COLO829 (cell line): Measurements from ENCODE around the gene DIP2C.
"Not testable (repeated sequence)": the region's sequence is repeated elsewhere in the genome, so short reads cannot be mapped to it uniquely, and the experiment has no call there.

Experiments used
- DNase-seq: peaks from one replicate; pipeline ENCODE4 v3.0.0; 2012; ENCODE audit warnings: low spot score

DIP2C gene

DNA sequence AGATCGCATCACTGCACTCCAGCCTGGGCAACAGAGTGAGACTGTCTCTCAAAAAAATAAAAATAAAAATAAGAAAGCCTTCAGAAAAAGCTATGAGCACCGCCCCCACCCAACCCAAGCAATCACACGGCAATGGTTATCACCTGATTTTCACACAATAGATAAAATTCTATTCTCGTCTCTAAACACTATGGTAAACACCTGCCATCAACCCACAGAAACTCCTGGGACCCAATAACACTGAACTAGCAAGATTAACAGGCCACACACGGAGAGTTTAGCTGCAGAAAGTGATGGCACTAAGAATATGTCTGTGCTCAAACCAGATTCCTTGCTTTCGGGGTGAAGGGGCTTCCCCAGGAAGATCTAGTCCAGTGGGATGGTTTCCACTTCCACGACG lies 173.8 kb downstream of the DIP2C start:
- DNase-seq = no peak

DNA sequence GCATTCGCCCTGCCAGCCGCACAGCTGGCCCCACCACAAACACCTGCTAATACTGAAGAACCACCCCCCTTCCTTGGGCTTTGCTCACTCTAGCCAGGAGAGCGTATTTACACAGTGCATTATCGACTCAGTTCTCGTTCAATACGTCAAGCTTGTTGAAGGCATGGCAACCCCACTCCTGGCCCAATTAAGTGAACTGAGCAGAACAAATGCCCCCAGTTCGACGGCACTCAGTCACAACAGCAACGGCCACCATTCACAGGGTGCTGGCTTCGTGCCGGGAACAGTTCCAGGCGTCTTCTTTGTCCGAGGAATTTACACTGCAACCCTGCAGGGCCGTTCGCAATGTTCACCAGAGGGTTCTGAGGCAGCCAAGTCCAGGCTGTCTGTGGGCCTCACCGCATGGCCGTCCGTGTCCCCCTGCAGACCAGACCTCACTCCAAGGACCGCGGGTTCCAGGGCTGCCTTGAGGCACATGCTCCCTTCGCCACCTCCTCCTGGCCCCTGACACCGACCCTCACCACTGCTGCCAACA lies 175.3 kb downstream of the DIP2C start:
- no peak for DNase-seq

DNA sequence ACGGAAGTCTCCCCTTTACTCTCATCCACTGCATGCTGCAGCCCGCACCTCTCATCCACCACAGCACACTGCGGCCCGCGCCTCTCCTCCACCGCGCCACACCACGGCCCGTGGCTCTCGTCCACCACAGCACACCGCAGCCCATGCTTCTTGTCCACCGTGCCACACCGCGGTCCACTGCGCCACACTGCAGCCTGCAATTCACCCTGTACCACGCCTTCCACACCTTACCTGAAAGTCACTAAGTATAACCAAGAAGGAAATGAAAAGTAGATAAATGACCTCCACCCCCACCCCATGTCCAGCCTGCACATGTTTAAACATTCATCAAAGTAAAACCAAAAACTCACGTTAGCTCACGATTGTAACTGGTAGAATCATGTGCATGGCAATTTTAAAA lies 176.1 kb downstream of the DIP2C start:
- DNase-seq = no peak

DNA sequence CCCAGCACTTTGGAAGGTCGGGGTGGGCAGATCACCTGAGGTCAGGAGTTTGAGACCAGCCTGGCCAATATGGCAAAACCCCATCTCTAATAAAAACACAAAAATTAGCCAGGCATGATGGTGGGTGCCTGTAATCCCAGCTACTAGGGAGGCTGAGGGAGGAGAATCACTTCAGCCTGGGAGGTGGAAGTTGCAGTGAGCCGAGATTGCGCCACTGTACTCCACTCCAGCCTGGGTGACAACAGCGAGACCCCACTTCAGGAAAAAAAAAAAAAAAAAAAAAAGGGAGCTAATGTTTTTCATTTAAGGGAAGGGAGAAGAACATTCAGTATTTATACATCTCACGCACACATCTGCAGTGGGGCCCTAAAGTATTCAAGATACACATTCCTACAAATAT lies 176.8 kb downstream of the DIP2C start:
- DNase-seq = not testable (repeated sequence)

DNA sequence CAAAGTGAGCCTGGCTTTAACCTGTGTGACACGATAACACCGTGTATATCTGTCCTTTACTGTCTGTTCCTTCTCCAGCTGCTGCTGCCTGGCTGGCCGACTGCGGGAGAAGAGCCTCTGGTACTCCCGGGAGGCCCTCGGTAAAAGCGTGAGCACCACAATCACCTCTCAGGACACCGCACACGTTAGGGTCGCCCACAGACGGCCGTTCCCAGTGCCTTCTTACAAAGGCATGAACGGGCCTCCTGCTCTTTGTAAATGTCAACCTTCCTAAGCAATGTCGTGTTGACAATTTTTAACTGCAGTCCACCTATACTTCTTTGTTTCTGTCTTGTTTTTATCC lies 177.6 kb downstream of the DIP2C start:
- DNase-seq = no peak

DNA sequence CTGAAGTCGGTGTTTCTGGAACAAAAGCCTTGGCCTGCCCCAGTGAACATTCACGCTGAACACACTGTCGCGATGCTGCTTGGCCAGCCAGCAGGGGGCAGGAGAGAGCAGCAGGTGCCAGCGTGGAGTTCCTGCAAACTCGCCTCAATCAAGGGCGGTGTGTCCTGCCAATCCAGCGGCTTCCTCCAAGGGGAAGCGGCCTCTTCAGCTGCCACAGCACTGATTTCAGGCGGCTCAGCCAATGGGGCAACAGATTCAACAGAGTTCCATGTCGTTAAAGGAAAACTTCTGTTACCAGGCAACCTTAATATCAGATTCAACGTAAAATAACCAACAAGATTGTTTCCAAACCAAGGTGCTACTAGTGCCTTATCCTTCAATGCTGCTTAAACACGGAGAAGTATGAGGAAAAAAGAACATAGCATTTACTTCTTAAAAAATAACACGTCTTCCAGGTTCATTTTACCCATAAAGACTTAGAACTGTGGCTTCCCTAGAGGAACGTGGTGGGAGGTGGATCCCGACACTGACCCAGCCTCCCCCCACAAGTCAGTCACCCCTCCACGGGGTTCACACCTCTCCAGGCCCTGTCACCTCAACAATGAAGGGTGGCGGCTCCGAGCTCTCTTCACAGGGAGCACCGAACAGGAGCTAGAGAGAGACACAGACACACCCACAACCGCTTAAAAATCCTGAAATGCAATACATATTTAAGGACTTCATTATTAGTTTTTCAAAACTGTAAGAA lies 178.2 kb downstream of the DIP2C start:
- peak; percentile 77 for DNase-seq

DNA sequence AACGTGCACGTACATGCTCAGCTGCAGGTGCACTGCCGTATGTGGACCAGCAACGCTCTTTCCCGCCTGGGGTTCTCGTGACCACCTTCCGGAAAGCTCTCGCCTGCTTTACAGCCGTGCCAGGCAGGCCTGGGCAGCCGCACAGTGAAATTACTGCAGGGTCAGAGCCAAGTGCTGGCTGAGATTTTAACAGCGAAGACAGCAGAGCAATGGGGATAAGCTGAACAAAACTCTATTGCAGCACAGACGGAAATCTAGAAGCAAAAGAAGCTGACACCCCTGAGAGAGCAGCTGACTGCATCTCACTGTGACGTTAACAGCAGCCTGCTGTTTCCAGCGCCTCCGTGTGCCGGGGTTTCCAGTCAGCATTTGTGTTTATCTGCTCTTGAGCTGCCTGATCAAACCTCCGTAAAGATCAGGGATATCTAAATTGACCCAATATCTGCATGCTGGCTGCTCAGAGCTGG lies 179.0 kb downstream of the DIP2C start:
- no peak for DNase-seq

DNA sequence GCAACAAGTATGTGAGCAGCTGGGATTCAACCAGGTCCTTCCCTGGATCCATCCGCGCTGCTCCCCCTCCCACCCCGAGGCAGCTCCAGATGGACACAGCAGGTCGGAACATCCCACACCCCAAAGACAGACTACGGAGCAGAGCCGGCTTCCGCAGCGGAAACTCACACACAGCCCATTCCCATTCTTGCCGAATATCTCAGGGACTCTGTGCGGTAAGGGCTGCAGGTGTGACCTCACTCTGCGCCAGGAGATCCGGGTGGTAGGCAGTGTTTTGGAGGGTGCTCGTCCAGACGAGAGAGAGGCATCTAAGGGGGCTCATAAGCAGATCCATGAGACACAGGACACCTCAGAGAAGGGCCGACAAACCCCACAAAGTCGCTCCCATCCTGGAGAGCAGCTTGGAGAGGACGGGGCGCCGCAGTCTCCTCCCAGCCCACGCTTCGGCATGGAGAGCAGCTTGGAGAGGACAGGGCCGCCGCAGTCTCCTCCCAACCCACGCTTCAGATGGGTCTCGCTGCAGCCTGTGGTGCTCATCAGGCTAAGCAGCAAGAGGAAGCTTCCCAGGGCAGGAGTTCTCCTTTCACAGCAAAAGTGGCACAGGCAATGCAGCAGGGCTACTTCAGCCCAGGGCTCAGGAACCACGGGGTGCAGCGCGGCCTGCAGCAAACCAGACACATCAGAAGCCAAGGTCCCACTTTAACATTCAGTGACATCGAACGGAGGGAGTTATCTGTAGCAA lies 179.9 kb downstream of the DIP2C start:
- DNase-seq = no peak

DNA sequence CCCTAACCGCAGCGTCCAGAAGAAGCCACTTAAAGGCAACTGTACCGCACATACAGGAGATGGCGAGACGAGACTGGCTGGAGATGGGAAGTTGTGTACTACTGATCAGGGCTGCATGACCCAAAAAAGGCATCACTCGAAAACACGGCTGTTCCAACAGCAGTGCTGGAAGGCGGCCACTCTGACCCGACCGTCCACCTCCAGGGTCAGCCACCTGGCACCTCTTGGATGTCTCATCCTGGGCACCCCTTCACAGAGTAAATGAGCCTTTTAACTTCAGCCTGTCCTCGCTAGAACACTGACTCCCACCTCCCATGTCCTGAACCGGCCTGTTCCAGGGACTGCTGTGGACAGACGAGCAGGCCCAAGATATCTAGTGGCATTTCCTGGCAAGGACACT lies 180.7 kb downstream of the DIP2C start:
- no peak for DNase-seq

DNA sequence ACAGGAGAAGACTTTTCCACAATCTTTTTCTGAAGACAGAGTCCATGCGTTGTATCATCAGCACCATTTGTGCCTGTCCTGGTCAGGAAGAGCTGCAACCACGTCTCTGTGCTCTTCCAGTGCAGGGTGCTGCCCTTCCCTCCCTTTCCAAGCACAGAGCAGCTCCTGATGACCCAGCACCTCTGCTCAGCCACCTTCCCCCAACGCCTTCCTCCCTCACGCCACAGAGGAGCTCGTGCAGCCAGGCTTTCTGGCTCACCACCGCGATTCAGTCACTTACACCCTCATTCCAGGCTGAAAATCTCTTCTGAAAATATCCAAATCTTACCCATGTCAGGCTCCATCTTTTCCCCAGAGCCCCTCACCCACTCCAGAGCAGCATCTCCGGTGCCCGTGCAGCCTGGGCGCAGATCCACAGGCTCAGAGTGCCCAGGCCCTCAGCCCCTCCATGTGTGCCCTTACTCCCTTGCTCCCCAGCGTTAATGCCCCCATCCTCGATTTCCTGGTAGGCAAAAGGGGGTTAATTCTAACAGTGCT lies 181.5 kb downstream of the DIP2C start:
- no peak for DNase-seq

DNA sequence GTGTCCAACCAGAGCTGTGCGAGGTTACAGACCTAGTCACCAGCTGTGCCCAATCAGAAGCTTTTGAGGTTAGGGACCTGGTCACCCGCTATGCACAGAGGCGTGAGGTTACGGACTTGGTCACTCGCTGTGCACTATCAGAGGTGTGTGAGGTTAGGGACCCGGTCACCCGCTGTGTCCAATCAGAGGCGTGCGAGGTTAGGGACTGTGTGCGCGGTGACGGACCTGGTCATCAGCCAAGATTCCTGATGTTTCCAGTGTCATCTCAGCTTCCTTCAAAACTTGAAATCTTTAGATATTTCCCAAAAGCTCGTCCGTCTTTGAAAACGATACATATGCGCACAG lies 182.1 kb downstream of the DIP2C start:
- DNase-seq = no peak

DNA sequence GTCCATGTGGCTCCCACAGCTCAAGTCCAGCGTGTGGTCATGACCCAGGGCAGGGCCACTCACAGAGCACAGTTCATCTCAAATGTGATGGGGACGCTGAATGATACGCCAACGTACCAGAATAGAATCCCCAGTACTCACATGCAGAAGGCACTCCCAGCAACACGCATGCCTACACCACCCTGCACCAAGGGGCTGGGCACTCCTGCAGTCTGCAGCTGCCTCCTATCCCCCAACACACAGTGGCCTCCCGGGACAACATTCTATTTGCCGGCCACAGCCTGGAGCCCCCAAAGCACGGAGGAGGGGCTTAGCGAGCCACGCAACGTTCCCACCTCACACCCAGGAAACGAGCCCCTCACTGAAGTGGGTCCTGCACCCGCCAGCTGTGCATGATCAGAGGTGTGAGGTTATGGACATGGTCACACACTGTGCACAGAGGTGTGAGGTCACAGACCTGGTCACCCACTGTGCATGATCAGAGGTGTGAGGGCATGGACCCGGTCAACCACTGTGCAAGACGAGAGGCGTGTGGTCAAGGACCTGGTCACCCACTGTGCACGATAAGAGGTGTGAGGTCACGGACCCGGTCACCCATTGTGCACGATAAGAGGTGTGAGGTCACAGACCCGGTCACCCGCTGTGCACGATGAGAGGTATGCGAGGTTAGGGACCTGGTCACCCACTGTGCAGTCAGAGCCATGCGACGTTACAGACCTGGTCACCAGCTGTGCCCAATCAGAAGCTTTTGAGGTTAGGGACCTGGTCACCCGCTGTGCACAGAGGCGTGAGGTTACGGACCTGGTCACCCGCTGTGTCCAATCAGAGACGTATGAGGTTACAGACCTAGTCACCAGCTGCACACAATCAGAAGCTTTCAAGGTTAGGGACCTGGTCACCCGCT lies 182.8 kb downstream of the DIP2C start:
- DNase-seq = no peak

DNA sequence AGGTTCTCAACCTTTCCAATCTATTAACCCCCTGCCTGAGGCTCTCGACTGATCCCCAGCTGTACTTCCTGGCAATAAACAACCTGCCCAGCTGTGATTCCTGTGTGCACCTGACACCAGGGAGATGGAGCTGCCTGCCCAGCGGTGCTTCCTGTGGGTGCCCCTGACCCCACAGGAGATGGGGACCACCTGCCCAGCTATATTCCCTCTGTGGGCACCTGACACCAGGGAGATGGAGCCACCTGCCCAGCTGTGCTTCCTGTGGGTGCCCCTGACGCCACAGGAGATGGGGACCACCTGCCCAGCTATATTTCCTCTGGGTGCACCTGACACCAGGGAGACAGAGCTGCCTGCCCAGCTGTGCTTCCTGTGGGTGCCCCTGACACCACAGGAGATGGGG lies 184.0 kb downstream of the DIP2C start:
- DNase-seq = no peak

DNA sequence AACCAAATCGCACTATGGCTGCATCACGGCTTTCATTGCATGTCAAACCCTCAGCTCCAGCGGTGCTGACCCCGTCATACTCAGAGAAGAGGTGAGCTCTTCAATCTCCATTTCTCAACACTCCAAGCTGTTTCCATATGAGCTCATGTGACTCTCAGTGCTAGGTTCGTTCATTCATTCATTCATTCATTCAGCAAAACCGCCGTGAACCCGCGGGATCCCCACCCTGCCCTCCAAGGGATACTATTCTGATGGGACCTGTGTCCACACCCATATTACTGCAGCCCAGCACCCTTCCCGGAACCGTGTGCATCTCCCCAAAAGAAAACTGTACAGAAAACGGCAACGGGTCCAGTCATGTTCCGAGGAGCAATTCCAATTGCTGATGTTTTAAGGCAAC lies 184.7 kb downstream of the DIP2C start:
- DNase-seq = no peak

DNA sequence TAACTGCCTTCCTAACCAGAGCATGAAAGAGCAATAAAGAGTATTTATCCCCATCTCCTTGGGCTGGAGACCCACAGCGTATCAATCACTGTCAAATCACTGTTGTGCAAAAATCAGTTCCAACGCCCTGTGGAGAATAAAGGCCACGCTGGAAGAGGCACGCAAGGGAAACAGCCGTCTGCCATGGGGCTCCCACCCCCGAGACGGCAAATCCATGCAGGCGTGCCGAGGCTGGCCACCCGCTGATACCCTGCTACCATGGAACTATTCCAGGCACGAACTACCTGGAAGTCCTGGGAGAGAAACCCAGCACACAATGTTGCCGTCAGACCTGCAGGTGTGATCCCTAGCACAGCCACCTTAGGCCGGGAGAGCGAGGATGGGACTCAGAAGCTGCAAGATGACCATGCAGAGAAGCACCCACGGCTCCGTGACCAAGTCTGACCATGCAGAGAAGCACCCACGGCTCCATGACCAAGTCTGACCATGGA lies 185.3 kb downstream of the DIP2C start:
- DNase-seq = no peak

DNA sequence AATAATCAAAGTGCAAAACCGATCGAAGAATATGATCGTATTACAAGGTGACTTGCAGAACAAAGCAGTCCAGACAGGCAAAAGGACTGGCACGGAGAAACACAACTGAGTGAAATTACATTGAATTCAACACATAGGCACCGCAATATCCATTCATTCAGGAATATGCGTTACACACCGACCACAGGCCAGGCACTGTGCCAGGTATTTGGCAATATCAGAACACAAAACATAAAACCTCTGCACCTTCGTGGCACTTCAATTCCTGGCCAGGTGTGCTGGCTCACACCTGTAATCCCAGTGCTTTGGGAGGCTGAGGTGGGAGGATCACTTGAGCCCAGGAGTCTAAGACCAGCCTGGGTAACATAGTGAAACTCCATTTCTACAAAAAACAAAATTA lies 187.9 kb downstream of the DIP2C start:
- DNase-seq = no peak

DNA sequence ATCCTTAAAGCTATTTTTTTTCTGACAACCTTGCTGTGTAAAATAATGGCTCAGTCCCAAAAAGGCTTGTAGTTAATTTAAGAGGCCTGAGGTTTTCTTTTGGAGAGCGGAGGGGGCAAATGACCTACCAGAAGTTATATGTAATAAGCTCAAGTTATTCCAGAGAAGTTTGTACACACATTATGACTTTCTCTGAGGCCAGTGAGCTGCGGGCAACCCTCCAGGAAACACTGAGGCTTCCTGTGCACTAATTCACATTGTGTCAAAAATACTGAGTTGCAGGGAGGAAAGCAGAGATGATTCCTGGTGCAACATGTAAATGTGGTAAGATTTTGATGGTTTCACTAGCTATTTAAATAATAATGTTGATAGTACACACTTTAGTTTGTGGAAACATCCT lies 188.6 kb downstream of the DIP2C start:
- DNase-seq = no peak

DNA sequence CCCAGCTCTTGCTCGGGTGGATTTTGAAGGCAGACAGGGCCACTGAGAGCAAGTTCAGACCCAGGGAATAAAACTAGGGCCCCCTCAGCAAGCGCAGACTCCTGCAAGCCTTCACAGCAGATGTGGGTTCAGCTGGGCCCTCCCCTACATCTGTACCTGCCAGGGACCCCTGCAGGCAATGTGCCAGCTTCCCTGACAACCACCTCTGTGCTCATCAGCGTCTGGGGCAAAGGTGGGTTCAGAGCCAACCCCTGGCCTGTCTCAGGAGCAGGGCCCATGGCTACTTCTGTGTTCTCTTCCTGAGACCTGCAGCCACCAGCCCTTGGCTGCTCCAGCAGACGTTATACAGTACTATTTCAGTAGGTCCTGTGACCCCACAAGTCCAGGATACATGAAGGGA lies 189.5 kb downstream of the DIP2C start:
- DNase-seq = no peak

DNA sequence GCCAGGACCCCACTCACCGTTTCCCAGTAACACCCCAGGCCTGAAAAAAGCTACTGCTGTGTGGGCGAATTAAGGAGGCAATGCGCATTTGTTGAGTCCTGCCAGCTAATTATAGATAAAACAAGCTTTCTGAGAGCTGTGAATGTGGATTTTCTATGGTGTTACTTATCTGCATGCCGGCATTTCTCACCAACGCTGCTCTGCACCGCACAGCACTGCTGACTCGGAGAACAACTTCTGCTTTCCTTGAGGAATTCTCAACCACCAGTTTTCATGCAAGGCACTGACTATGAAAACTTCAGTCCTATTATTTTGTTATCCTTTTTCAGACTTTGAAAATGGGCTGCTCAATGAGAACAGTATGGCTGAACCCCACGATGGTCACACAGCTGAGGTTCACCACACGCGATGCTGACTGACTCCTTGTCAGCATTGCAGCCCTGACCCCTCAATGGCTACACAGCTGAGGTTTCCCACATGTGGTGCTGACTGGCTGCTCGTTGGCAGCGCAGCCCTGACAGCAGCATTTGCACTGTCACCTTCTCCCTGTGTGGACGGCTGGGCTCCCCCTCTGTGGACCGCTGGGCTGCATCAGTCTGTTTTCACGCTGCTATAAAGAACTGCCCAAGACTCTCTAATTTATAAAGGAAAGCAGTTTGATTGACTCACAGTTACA lies 190.6 kb downstream of the DIP2C start:
- no peak for DNase-seq

DNA sequence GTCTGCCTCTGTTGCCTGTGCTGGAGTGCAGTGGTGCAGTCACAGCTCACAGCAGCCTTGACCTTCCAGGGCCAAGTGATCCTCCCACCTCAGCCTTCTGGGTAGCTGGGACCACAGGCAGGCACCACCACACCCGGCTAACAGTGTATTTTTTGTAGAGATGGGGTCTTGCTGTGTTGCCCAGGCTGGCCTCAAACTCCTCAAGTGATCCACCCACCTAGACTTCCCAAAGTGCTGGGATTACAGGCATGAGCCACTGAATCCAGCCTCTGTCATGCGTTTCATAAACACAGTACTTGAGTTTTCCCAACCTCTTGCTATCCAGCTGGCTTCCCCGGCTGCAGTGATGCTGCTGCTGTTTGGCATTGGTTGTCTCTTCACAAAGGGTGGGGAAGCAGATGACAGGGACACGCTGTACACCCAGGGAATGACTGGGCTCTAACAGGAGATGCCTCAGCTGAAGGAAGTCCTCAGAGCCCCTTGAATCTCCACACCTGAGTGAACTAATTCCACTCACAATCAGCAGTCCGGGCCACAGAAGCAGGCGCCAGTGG lies 191.5 kb downstream of the DIP2C start:
- no peak for DNase-seq

DNA sequence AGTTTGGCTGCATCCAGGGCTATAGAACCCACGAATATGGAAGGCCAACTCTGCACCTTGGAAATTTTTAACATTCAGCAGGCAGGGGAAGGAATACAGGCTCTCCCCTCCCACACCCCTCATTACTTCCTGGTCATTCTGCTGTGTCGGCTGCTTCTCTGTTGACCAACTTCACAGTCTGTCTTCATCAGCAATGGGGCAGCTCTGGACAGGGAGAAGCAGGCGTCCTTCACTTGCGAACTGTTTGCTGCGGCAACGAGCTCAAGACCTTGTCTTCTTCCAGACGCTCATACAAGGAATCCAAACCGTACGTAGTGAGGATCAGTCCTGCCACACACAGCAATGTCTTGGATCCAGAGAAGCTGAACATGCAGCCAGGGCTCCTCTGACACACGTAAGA lies 192.2 kb downstream of the DIP2C start:
- no peak for DNase-seq
